ENCODE measurements around the gene ATP5F1D. TPM values are rescaled to one million over a fixed set of nuclear protein-coding genes. Genes with fewer than 3 reads are reported as not detected.
"Not testable (repeated sequence)": the region's sequence is repeated elsewhere in the genome, so short reads cannot be mapped to it uniquely, and the experiment has no call there.

Gene ATP5F1D
- polyA plus RNA-seq (ENCODE audit: insufficient read length) = 183 TPM

DNA sequence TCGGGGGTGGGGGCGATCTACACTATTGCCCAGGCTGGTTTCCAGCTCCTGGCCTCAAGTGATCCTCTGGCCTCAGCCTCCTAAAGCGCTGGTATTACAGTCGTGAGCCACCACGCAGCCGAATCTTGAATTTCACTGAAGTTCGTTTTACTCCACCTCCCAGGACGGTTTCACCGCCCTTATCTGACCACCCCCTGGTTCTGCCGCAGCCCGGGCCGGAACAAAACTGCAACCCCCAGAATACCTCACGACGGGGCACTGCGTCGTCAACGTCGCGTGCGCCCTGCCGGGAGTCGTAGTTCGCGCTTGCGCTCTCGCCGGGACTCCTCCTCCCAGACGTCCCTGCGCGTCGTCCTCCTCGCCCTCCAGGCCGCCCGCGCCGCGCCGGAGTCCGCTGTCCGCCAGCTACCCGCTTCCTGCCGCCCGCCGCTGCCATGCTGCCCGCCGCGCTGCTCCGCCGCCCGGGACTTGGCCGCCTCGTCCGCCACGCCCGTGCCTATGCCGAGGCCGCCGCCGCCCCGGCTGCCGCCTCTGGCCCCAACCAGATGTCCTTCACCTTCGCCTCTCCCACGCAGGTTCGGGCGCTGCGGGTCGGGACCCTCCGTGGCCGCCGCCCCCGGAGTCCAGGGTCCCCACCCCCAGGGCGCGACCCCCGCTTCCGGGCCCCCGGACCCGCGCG lies at the start of gene ATP5F1D:
Gene ATP5F1D, plus strand, starts transcription at position 335 of the 679 bp plus-strand sequence. Its CDS starts 100 bp downstream, at position 435.
- peak; percentile 97 for DNase-seq

DNA sequence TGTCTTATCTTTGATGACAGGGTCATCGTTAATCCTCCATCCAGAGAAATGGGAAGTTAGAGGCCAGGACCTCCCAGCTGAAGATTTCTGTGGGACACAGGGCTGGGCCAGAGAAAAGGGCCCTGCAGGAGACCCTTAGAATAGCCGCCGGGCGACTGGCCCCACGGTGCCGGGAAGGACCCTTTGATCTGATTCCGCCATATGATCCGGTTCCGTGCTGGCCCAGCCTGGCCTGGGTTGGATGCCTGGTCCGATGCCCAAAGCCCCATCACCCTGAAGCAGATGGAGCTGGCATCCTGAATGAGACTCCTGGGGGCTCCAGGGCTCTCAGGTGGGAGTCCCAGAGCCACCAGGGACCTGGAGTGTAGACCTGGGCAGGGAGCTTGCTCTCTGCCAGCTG lies 42.0 kb upstream of the ATP5F1D start:
- no peak for DNase-seq

DNA sequence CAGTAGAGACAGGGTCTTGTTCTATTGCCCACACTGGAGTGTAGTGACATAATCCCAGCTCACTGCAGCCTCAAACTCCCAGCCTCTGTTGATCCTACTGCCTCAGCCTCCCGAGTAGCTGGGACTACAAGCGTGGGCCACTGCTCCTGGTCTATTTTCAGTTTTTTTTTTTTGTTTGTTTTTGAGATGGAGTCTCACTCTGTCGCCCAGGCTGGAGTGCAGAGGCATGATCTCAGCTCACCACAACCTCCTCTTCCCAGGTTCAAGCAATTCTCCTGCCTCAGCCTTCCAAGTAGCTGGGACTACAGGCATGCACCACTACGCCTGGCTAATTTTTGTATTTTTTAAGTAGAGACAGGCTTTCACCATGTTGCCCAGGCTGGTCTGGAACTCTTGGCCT lies 40.9 kb upstream of the ATP5F1D start:
- not testable (repeated sequence) for DNase-seq

DNA sequence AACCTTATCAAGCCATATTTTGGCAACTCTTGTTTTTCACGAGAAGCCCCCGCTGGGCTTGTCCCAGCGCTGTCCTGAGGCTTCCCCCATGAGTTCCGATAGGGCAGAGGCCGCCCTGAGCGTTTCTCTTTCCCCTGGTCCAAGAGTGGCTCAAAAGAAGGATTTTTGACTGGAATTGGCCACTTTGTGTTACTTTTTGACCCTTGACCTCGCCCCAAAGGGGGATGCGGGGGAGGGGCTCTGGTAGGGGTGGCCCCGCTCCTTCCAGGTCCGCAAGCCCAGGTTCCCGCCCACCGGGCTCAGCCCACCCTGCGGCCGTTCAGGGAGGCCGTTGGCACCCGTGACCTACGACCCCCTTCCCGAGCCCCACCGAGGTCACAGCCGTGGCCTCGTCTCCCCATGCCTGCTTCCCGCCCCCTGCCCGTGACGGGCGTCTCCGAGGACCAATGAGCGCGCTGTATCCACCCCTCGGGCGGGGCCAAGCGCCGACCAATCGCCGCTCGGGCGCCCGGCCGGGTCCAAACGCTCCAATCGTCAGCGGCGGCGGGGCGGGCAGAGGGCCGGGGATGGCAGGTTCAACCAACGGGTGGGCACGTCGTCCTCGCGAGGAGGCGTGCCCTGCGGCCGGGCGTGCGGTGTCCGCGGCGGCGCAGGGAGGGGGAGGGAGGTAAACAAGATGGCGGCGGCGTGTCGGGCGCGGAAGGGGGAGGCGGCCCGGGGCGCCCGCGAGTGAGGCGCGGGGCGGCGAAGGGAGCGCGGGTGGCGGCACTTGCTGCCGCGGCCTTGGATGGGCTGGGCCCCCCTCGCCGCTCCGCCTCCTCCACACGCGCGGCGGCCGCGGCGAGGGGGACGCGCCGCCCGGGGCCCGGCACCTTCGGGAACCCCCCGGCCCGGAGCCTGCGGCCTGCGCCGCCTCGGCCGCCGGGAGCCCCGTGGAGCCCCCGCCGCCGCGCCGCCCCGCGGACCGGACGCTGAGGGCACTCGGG lies 36.1 kb upstream of the ATP5F1D start, which contains the start of gene STK11:
Gene STK11, plus strand, starts transcription at position 665 of the 986 bp plus-strand sequence. CDS start 1,136 bp downstream, outside the sequence.
- DNase-seq = peak; percentile 97

DNA sequence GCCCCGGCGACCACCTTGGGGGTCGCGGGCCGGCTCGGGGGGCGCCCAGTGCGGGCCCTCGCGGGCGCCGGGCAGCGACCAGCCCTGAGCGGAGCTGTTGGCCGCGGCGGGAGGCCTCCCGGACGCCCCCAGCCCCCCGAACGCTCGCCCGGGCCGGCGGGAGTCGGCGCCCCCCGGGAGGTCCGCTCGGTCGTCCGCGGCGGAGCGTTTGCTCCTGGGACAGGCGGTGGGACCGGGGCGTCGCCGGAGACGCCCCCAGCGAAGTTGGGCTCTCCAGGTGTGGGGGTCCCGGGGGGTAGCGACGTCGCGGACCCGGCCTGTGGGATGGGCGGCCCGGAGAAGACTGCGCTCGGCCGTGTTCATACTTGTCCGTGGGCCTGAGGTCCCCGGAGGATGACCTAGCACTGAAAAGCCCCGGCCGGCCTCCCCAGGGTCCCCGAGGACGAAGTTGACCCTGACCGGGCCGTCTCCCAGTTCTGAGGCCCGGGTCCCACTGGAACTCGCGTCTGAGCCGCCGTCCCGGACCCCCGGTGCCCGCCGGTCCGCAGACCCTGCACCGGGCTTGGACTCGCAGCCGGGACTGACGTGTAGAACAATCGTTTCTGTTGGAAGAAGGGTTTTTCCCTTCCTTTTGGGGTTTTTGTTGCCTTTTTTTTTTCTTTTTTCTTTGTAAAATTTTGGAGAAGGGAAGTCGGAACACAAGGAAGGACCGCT lies 35.2 kb upstream of the ATP5F1D start:
- no peak for DNase-seq

DNA sequence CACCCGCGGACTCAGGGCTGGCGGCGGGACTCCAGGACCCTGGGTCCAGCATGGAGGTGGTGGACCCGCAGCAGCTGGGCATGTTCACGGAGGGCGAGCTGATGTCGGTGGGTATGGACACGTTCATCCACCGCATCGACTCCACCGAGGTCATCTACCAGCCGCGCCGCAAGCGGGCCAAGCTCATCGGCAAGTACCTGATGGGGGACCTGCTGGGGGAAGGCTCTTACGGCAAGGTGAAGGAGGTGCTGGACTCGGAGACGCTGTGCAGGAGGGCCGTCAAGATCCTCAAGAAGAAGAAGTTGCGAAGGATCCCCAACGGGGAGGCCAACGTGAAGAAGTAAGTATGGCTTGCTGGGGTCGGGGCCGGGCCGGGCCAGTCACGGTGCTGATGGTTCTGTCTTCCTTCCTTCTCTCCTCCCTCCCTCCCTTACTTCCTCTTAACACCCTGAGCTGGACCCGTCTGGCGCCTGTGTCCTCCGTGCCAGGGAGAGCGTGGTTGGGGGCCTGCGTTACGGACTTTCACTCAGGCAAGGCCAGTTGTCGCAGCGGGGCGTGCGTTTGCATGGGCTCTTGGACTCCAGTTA lies 34.6 kb upstream of the ATP5F1D start:
- no peak for DNase-seq

DNA sequence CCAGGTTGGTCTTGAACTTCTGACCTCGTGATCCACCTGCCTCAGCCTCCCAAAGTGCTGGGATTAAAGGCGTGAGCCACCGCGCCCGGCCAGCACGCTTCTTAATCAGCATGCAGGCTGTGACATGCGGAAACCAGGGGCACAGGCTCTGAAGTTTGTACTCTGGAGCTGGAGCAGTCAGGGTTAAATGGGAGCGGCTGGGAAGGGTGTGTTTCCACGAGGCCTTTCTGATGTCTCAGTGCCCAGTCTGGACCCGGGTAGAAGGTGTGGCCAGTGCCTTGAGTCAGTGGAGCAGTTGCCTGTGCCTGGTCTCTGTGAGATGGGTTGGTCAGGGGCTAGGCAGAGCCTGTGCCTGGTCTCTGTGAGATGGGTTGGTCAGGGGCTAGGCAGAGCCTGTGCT lies 32.7 kb upstream of the ATP5F1D start:
- DNase-seq = not testable (repeated sequence)

DNA sequence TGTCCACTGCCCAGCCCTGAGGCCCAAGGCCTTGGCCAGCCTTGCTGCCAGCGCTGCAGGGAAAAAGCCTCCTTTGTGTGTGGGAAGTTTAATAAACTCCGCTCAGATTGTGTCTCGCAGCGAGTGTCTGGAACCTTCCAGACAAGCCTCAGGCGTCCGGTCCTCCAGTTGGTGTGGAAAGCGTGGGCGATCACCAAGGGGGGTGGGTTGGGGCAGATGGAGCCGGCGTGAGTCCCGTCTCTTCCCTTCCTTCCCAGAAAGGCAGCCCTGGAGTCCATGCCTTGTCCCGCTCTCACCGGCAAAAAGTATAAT lies 31.4 kb upstream of the ATP5F1D start:
- DNase-seq = no peak

DNA sequence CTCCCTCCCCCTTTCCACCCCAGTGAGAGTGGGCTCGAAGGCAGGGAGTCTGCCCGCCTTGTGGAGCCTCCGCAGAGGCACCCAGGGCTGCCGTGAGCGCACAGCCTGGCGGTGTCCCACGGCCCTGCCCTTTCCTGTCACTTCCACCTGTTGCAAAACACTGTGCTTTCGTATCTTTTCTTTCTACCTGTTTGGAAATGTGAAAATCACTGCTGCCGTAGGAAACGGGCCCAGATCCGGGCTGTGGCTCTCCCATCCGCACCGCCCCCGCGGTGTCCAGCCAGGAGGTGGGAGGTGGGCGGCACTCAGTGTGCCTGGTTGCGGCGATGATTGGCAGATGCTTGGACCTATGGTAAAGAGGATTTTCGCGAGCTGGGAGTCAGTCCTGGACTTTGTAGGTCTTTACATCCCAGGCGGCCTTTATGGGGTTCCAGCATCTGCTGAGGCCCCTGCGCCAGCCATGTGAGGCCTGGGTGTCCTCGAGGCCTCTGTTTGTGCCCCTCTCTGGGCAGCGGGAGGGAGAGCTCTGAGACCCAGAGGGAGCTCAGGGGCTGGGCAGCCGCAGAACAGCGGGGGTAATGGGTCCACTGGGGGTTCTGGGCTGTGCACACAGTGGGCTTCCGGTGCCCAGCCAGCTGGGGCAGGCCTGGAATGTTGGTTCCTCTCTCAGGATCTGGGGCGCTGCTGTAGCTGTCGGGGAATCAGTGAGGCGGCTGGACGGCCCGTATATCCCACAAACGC lies 29.9 kb upstream of the ATP5F1D start:
- no peak for DNase-seq

DNA sequence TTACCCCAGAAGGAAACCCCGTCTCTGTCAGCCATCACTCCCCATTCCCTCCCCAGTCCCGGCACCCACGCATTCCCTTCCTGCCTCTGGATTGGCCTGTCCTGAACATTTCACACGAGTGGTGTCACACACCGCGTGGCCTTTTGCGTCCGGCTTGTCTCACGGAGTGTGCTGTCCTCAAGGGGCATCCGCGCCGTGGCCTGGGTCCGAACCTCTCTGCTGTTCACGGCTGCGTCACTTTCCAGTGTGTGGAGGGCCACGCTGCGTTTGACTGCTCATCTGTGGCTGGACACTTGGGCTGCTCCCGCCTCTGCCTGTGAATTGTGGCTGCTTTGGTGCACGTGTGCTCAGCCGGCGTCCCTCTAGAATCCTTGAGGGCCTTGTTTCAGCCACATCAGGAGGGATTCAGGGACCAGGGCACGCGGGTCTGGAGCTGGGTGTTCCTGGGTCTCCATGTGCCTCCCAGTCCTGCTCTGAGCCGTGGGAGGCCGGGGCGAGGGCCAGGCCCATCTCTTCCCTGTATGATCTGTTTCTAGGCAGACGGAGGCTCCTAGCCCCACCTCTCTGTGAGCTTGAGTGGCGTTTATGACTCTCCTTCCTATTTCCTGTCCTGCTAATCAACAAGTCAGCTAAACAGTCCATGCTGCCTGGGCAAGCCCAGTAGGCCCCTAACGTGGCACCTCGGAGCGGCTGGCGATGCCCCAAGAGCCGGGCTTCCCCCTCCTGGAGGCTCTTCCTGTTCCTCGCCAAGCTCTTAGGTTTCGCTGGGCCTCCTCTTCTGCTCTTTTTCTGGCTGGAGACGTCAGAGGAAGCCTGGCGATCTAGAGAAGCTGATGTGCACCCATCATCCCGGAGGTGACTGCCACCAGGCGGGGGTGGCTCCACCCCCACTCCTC lies 27.9 kb upstream of the ATP5F1D start:
- no peak for DNase-seq

DNA sequence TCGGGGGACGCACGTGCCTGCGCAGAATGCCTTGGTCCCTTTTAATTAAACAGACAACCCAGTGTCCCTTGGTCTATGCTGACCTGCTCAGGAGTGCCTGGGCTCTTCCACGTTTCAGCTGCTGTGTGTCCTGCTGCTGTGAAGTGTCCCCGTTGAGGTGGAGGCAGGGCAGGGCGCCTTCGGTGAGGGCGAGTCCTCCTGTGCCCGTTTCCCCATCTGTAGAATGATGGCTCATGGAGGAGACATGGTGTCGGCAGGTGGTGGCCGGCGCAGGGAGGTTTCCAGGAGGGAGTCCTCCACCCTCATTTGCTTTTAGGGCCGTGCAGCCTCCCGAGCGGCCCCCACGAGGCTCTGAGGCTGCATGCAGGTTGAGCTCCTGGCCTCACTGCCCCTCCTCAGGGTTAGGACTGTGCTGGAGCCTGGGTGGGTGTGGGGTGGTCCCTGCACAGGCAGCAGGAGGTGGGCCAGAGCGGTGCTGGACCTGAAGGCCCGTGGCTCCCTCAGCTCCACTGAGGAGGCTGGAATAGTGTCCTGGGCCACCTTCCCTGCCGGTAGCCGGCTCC lies 27.2 kb upstream of the ATP5F1D start:
- no peak for DNase-seq

DNA sequence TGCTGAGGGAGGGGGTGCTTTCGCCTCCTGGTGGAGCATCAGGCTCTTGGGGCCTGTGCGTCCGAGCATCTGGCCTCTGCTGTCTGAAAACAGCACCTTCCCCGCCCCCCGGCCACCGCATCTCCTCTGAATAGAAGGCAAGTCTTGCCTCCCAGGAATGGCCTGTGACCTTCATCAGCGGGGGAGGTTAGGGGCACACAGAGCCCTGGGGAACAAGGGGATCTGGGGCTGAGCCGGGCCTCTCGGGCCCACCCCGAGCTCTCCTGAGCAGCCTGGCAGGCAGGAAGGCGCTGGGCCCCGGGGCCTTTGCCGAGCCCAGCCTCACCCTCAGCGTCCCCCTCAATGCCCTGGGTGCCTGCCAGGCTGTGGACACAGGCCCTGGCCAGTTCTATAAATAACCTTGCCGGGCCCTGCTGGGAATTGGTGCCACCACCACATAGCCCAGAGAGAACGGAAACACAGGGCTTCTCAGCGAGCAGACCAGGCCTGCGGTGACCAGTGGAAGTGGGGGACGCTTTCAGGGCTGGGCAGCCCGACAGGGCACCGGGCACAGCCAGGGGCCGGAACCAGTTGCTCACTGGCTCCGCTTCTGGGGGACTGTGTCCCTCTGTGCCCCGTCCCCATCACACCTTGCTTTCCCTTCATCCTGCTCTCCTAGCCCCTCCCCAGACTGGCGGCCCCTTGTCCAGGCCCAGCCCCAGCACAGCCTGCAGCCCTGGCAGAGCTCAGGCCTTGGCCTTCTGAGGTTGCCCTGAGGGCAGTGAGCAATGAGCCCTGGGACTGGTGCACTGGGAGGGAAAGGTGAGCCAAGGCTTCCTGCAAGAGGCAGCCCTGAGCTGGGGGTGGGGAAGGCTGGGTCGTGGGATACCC lies 26.5 kb upstream of the ATP5F1D start:
- DNase-seq = no peak

DNA sequence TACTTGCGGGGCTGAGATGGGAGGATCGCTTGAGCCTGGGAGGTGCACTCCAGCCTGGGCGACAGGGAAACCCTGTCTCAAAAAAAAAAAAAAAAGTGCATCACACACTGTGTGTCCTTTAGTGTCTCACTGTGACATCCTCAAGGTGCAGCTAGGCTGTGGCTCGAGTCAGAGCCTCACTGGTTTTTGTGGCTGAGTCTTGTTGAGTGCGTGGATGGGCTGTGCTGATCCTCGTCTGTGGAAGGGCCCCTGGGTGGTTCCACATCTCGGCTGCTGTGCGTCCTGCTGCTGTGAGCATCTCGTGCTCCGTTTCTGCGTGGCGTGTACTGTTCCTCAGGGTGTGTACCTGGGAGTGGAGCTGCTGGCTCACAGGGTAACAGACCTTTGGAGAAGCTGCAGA lies 24.8 kb upstream of the ATP5F1D start:
- DNase-seq = no peak

DNA sequence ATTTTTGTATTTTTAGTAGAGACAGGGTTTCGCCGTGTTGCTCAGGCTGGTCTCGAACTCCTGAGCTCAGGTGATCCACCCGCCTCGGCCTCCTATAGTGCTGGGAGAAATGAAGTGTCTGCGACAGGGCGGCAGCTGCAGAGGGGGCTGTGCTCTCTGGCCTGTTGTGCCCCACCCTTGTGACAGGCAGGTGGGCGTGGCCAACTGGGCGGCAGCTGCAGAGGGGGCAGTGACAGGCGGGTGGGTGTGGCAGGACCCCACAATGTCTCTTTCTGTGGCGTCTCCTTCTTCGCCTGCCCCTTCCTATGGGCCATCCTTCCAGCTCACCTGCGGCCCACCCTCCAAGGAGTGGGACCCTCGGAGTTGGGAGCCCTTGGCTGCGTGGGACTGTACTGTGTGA lies 24.2 kb upstream of the ATP5F1D start:
- no peak for DNase-seq

DNA sequence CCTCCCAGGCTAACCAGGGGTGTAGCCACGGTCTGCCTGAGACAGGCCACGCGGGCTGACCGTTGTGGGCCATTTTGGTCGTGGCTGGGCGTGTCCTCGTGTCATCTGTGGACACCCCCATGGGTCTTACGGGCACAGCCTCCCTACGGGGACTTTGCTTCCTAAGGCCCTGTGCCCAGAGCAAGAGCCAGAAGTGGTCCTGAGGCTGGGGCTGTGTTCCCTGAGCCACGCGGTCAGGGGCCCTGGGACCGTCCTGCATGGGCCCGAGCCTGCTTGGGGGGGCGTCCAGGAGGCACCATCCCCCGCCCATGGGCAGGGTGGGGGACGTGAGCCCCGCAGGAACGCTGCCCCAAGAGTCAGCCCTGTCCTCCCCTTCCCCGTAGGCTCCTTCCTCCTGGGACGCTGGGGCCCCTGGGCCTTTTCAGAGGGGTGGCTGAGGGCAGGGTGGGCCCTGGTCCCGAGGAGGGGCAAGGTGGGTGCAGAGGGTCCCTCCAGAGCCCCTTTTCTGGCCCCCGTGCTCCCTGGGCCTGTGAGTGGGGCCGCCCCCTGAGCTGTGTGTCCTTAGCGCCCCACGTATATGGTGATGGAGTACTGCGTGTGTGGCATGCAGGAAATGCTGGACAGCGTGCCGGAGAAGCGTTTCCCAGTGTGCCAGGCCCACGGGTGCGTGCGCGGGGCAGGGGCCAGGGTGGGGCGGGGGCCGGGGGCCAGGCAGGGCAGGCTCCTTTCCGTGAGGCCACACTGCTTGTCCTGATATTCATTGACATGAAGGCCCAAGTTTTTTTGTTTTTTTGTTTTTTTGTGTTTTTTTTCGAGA lies 22.6 kb upstream of the ATP5F1D start:
- DNase-seq = no peak

DNA sequence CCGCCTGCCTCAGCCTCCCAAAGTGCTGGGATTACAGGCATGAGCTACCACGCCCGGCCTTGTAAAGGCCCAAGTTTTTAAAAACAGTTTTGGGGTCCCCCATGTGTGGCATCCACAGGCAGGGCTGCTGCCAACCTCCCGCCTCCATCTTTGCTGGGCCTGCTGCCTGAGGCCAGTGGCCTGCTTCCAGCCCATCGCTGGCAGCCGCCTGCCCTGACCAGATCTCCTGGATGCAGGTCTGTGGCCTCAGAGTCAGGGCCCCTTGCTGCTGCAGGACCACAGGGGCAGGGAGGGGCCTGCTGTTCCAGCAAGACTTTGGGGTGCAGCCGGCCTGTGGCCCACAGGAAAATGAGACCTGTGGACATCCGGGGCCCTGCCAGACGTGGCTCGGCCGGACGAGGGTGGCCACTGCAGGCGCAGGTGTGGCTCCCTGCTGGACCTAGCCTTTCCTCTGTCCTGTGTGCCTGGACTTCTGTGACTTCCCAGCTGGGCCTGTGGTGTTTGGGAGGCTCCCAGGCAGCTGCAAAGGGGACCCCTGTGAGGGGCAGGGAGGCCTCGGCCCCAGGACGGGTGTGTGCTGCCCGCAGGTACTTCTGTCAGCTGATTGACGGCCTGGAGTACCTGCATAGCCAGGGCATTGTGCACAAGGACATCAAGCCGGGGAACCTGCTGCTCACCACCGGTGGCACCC lies 21.6 kb upstream of the ATP5F1D start:
- no peak for DNase-seq

DNA sequence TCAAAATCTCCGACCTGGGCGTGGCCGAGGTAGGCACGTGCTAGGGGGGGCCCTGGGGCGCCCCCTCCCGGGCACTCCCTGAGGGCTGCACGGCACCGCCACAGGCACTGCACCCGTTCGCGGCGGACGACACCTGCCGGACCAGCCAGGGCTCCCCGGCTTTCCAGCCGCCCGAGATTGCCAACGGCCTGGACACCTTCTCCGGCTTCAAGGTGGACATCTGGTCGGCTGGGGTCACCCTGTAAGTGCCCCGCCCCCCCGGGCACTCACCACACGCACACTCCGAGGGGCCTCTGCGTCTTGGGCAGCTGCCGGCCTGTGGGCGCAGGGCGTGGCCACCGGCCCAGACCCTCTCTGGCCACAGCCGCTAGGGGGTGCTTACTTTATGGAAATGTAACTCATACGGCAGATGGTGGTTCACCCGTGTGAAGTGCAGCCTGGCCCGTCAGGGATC lies 21.0 kb upstream of the ATP5F1D start:
- no peak for DNase-seq
